ENCODE data around the gene SCAMP1. TPM values are rescaled to one million over a fixed set of nuclear protein-coding genes. Genes with fewer than 3 reads are reported as not detected.

Gene SCAMP1
- polyA plus RNA-seq, 4 donors = 42.9 to 57.4 (median 48.2) TPM

GRCh38 chr5:78490709-78491485 lies 130.5 kb downstream of the SCAMP1 start:
- no peak for DNase-seq (ENCODE audit: low read depth in 4 of 4, low spot score in 2 of 4)

GRCh38 chr5:78492224-78492623 lies 131.8 kb downstream of the SCAMP1 start:
- DNase-seq (ENCODE audit: low read depth in 4 of 4, low spot score in 2 of 4) = no peak

- DNase-seq (ENCODE audit: low read depth in 4 of 4, low spot score in 2 of 4) = no peak
Observed at GRCh38 chr5:78492650-78493049, 132.2 kb downstream of the SCAMP1 start.

- DNase-seq (ENCODE audit: low read depth in 4 of 4, low spot score in 2 of 4) = no peak
Observed at GRCh38 chr5:78495800-78496199, 135.4 kb downstream of the SCAMP1 start.

GRCh38 chr5:78496373-78496772 lies 136.0 kb downstream of the SCAMP1 start:
- no peak for DNase-seq (ENCODE audit: low read depth in 4 of 4, low spot score in 2 of 4)

- DNase-seq (ENCODE audit: low read depth in 4 of 4, low spot score in 2 of 4) = no peak
Observed at GRCh38 chr5:78497573-78498533, 137.4 kb downstream of the SCAMP1 start.

GRCh38 chr5:78499485-78499884 lies 139.1 kb downstream of the SCAMP1 start:
- no peak for DNase-seq (ENCODE audit: low read depth in 4 of 4, low spot score in 2 of 4)

- no peak for DNase-seq (ENCODE audit: low read depth in 4 of 4, low spot score in 2 of 4)
Observed at GRCh38 chr5:78500028-78500427, 139.6 kb downstream of the SCAMP1 start.

- DNase-seq (ENCODE audit: low read depth in 4 of 4, low spot score in 2 of 4) = no peak
Observed at GRCh38 chr5:78500871-78501270, 140.5 kb downstream of the SCAMP1 start.

GRCh38 chr5:78501411-78502352 lies 141.3 kb downstream of the SCAMP1 start:
- no peak for DNase-seq (ENCODE audit: low read depth in 4 of 4, low spot score in 2 of 4)

GRCh38 chr5:78503958-78504653 lies 143.7 kb downstream of the SCAMP1 start:
- no peak for DNase-seq (ENCODE audit: low read depth in 4 of 4, low spot score in 2 of 4)

GRCh38 chr5:78504704-78505677 lies 144.6 kb downstream of the SCAMP1 start:
- DNase-seq (ENCODE audit: low read depth in 4 of 4, low spot score in 2 of 4) = peak in 2 of 4 donors; percentile 68 to 77

- DNase-seq (ENCODE audit: low read depth in 4 of 4, low spot score in 2 of 4) = no peak
Observed at GRCh38 chr5:78505860-78506259, 145.4 kb downstream of the SCAMP1 start.

- no peak for DNase-seq (ENCODE audit: low read depth in 4 of 4, low spot score in 2 of 4)
Observed at GRCh38 chr5:78506261-78507024, 146.0 kb downstream of the SCAMP1 start.

GRCh38 chr5:78507531-78507930 lies 147.1 kb downstream of the SCAMP1 start:
- DNase-seq (ENCODE audit: low read depth in 4 of 4, low spot score in 2 of 4) = no peak

GRCh38 chr5:78508186-78508765 lies 147.9 kb downstream of the SCAMP1 start:
- DNase-seq (ENCODE audit: low read depth in 4 of 4, low spot score in 2 of 4) = peak in 1 of 4 donors; percentile 39

- no peak for DNase-seq (ENCODE audit: low read depth in 4 of 4, low spot score in 2 of 4)
Observed at GRCh38 chr5:78509145-78509865, 148.9 kb downstream of the SCAMP1 start.

Data from left renal cortex interstitium (tissue), 4 donors.